NOMO-1 treated with DMSO at 0.1 percent for 48 hours (cell line): ENCODE data around the gene CARHSP1.
A peak's percentile ranks its signal among the peaks of the same experiment; 100 is the strongest.
"Not testable (repeated sequence)": the region's sequence is repeated elsewhere in the genome, so short reads cannot be mapped to it uniquely, and the experiment has no call there.

ENCODE experiments used
- DNase-seq: peaks from one replicate; lab custom pipeline; 2025; ENCODE audit not compliant: unreplicated experiment; lab: John Stamatoyannopoulos, UW

The CARHSP1 gene

DNA sequence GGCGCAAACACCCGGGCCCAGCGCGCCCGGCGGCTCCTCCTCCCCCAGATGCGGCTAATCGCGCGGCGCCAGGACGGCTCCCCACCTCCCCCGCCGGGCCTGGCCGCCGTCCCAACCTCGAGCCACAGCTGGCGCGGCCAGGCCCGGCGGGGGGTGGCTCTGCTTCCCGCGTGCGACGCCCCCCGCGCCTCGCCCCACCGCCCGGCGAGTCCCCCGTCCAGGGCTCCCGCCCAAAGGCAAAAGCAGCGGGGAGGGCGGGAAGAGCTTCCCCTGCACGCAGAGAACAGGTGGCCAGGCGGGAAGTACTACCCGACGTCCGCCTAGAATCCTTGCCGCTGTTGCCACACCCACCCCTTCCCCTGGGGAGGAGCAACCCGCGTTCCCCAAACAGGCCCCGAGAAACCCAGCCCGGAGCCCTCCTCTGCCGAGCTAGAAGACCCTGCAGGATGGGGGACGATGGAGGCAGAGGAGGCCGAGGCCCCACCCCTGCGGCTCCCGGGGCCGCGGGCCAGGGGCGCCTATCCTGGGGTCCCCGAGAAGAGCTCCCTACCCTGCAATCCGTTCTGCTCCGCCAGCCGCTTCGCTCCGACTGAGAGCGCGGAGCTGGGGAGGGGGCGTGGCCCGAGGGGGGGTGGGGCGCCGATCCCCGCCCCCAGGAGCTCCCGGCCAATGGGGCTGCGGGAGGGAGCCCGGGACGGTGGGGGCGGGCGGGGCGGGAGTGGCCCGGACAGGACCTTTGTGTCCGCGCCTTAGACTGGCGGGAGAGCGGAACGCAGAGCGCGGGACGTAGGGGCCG, at the start of gene CARHSP1:
TSS of gene CARHSP1 (minus strand) at position 591 of the 796 bp plus-strand sequence. CDS start 9,678 bp downstream, outside the sequence.
- DNase-seq = peak; percentile 88

DNA sequence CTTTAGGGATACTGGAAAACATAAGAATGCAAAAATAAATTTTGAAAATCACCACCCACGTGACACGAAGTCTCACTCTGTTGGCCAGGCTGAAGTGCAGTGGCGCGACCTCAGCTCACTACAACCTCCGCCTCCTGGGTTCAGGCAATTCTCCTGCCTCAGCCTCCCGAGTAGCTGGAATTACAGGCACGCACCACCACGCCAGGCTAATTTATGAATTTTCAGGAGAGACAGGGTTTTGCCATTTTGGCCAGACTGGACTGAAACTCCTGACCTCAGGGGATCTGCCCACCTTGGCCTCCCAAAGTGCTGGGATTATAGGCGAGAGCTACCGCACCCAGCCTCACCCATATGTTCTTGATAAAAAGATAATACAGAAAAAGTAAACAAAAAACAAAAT, 48.5 kb upstream of the CARHSP1 start:
- not testable (repeated sequence) for DNase-seq

DNA sequence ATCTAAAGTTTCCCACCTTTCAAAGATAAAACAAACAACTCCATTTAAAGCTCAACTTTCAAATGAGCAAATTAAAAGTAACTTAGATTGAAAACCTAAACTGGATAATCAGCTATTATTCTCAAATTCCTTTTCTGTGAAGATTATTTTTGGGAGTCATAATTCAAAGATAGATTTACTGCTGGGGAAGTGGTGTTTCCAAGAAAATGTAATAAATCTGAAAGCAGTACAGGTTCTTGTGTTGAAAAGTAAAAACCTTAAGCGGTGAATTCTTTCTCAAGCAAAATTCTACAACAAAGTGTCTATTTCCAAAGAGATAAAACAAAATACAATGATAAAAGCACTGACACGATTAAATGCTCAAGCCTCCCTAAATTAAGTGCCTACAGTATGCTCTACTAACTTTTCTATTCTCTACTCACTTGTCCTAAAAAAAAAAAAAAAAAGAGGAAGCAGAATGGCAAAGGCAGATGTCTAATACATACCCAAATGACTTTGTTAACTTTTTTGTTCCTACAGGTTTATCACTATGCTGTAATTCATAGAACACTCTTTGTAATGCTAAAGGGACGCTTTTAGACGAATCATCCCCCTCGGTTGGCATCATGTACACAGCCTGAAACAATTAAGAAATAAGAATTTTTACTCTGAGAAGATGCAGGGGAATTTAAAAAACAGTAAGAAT, 47.9 kb upstream of the CARHSP1 start:
- DNase-seq = no peak

DNA sequence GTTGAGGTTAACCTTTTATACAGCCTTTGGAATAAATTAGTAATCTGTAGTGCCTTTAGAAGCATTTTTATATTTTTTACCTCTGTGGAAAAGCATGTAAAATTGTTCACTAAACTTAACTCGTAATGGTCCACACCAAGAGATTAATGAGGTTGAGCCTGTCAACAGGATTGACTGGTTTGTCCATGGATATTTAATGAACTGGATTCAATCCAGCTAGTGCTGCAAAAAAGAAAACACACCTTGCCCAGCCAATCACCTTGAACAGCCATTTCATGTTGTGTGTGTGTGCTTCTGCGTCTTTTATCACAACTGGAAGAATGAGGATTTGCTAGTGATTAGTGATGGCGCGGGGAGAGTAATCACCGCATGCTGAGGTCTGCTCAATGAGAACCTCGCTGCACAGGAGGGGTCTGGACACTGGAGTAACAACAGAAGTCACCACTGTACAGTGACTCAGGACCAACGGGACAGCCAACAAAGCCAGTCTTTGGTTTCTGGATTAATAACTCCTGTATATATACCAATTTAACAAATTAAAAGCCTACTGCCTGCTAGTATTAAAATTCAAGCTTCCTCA, 47.0 kb upstream of the CARHSP1 start:
- DNase-seq = no peak

DNA sequence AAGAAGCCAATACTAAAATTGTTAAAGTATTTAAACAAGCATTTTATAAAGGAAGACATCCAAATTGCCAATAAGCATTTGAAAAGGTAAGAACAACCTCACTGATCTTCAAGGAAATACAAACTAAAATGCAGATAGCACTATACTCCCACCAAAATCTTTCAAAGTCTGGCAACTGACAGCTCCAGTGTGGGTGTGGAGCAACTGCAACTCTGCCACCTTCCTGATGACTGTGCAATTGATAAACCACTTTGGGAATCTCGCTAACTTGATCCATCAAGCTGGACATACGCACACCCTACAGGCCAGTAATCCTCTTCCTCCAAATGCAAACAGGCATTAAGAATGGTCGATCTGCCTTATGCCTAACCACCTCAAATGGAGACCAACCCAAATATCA, 45.3 kb upstream of the CARHSP1 start:
- no peak for DNase-seq

DNA sequence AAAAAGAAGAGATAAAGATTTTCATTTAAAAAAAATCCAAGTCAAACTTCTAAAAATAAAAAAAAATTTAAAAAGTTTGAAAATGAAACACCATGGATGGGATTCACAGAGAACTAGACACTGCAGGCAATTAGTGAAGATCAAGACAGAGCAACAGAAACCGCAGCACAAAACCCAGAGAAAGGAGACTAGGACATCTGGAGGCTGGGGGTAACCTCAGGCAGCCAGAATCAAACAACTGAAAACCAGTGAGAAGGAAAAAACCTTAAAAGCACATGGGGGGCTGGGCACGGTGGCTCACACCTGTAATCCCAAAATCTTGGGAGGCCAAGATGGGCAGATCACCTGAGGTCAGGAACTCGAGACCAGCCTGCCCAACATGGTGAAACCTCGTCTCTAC, 44.0 kb upstream of the CARHSP1 start:
- no peak for DNase-seq

DNA sequence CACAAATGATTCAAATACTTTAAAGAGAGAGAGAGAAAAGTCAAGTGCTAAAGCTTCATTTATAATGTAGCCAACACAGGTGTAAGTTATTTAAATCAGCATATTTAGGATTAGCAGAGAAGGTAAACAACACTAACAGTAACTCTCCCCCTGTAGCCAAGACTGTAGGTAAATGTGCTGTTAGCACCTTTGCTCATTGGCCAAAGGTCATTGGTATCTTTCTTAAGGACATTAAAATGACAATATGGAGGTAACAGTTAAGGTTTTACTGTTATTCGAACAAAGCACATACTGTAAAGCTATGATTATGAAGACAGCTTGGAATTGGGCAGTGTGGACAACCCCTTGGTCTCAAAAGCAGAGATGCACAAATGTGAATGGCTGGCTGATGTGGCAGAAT, 42.0 kb upstream of the CARHSP1 start:
- no peak for DNase-seq

DNA sequence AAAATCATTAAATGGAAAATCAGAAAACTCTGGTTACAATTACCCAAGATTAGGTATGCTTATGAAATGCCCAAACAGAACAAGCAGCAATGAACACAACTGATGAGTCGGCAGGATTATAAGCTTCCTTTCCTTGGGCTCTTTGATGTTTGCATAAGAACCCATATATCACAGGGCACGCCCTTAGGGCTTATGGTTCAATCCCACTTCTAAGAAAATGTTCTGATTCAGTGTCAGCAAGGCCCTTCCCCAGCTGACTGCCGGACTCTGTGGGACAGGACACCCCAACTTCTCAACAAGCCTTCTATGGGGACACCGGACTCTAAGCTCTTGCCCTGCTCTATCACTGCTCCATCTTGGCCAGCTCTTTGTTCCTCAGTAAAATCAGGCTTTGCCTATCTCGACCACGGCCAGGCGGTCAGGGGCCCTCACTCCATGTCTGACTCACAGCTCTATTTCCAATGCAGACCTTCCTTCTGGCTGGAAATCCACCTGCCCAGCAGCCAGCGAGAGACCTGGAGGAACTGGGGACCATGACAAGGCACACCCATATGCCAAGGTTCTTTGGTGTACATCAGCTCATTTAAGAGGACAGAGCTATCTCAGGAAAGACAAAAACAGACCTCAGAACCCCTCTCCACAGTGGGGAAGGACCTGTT, 40.1 kb upstream of the CARHSP1 start:
- DNase-seq = peak; percentile 46

DNA sequence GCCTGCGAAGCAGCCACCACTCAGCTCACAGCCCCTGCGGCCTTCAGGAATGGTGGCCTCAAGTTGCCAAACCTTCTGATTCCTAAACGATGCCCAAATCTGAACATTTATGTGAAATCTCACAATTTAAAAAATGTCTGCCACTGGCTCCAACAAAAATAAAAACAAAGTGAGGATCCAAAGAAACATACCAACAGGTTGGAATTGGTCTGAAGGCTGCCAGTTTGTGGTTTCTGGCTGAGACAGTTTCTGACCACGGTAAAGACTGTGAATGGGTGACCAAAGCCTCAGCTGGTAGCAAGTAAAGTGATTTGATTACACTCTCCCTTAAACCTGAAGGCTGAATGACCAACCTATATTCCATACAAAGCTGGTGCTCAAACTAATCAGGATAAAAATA, 38.3 kb upstream of the CARHSP1 start:
- DNase-seq = peak; percentile 16

DNA sequence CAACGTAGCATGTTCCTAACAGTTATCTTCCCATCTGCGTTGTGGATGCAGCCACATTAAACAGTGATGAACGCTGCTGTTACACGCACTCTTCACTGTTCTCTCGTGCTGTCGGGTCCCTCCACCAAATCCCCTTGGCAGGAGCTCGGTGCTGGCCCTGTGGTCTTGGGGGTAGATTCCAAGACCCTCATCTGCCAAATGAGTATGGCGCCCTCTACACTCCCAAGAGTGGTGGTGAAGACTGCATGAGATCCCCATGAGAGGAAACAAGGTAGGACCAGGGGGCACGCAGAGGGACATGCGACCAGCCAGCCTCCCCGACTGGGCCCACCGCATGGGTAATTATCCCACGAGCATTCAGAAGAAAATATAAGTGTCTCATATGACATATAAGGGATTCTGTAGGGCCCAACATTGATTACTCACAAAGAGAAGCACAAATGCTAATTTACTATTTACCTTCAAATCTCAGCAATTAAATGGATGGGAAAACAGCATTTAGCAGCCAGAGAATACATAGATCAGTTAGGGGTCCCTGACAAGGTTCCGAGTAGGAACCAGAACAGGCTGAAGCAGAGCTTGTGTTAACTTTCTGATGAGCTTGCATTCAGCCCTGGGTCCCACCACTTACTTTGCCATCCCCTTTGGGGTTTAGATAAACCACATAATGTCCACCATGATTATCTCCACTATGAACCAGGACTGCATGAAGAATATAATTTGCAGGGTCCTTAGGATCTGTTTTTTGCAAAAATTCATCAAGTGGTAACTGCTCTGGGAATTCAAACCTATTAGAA, 37.2 kb upstream of the CARHSP1 start:
- DNase-seq = no peak

DNA sequence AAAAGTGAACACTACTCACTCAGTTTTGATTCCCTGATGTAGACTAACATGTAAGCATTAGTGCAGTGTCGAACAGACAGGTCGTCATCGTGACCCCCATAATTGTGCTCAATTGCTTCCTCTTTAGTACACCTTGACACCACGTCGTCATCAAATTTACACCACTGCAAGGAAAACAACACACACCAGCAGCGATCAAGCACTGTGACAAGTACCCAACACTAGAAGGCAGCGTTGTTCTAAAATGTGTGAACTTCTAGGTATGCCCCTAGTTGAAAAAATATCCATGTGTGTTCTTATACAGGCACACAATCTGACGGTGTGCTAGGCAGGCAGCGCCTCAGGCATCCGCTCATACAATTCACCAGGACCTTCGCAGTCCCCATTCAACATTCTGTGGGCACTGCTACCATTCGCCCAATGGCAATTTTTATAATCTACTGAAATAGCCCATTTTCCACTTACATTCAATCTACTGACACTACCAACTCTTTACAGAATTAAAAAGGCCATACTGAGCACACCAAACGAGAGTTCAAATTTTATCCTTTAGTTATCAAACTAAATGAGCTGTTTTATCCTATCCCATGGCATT, 36.5 kb upstream of the CARHSP1 start:
- DNase-seq = peak; percentile 30

DNA sequence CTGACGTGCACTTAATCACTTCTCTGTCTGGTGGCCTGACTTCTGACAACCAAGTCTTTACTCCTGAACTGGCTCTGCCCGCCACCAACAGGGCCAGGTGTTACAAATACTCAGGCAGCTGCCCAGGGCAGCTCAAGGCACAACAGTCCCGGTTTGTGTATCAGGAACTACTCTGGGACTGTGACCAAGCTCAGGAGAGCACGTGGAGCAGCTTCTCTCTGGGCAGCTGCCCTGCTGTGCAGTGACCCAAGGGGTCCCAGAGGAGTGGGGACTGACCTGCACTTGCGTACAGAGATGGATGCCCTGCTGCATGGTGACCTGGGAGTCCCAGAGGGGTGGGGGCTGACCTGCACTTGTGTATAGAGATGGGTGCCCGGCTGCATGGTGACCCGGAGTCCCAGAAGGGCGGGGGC, 35.2 kb upstream of the CARHSP1 start:
- DNase-seq = no peak

DNA sequence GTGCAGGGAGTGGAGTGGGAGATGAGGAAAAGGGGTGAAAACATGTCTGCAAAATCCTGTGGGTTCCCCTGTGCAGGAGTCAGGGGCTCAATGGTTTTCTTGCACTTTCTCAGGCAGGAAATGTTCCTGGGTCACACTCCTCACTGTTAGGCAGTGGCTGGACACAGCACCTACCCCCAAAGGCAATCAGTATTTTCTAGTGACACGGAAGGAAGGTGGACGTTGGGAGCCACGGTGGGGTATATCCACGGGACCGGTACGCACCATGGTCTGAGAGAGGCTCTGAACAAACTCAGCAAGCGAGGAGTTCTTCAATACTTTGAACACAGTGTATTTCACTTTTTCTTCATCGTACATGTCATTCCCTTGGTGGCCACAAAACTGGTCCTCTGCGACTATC, 34.2 kb upstream of the CARHSP1 start:
- DNase-seq = no peak

DNA sequence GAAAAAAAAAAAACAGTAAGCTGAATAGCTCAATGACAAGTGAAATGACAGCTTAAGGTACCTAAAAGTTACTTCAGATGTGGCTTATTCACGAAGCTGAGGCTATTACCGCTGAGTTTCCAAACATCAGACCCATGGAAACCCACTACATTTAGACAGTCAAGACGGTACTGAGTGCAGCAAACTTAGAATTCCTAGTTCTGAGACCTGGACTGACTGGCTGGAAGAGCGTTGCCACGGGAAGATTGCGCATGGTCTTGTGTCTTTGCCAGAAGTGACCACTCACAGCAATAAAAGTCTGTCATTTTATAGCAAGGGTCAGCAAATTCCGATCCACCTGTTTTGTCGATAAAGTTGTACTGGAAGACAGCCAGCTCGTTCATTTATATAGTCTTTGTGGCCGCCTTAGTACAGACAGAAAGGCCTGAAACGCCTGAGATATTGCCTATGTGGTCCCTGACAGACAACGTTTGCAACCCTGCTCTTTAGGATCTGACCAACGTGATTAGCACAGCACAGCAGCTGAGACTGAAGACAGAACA, 32.6 kb upstream of the CARHSP1 start:
- no peak for DNase-seq

DNA sequence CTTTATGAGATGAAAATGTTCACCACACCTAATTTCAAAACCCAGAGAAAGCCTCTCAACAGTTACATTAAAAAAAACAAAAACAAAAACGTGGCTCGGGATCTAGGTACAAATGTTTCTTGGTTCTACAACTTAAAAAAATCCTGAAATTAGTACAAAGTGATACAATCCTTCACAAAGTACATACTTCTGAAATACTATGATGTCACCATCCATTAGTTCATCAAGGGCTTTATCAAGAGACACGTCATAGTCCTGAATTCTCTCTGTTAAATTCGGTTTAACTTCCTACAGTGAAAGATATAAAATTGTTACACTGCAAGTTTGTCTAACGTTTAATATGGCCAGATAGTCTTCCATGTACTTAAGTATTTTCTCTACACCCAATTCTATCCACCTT, 31.5 kb upstream of the CARHSP1 start:
- no peak for DNase-seq

DNA sequence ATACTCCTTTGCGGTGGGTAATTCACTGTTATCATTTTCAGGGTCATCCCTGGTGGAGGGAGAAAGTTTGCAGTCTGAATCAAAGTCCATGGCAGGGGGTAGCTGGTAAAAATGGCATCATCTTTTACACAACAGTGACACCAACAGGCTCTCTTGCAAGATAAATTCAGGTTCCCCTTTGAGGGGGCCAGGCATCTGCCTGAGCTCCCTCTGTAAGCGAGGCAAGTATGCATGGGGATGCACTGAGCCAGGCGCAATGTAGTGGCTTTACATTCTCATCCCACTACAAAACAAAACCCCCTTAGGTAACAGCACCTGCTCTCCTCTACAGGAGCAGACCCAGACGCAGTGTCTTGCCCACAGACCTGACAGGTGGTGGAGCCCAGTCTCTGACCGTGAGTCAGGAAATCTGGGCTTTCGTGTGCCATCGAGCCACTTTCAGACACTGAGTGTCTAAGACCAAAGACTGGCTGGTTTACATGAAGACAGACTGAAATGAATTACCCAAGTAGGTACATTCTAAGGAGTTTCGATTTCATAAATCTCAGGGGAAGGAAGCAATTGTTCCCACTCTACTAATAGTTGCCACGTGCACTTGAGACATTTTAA, 31.0 kb upstream of the CARHSP1 start:
- DNase-seq = no peak

DNA sequence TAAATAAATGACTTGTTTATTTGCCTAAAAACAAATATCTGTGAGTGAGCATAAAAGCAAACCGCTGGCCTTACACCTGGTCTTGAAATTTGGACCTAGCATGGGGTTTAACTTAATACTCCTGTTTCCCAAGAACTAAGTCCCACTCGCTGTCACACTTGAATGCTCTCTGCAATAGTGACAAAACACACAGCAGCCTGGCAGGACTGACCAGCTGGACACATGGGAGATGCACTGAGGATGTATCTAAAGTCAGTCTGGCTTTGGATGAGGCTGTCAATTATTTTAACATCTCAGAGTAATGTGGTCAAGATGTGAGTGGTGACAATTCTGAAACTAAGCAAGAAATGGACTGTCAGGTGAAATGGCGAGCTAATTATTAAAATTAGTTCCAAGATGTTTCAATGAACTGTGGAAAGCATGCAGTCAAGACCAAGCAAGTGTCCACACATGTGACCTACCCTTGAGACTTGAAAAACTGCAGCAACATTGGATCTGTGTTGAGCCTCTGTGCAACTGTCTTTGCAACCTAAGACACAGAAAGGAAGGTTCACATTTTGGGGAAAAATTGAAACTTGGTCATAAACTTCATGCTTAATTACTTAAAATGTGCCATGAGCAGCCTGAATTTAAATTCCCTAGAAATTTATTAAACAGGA, 30.0 kb upstream of the CARHSP1 start:
- no peak for DNase-seq

DNA sequence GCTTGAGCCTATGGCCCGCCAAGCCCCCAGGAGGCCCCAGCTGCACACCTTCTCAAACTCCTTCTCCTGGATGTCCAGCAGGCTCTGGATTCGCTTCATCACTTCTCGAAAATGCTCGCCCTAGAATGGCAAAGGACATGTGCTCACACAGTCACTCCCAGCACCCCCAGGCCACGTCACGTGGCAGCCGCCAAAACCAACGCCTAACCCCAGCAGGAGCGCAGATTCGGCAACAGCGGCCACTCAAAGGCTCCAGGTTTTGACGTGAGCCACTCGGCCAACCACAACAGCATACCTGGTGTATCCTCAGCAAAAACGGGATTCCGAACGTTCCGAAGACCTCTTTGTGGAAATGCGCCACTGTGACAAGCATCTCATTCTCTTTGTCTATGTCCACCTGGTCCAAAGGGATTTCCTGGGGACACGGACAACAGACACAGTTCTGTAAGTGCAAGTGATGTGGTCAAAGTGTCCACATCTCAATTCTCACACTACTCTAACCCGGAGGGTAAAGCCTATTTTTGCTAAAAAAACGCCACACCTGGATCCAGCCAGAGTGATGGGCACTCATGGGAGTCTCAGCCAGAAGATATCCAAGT, 26.0 kb upstream of the CARHSP1 start:
- DNase-seq = no peak
